SK-N-SH (cell line): ENCODE measurements around the gene GABRB2. TPM values are rescaled to one million over a fixed set of nuclear protein-coding genes. Genes with fewer than 3 reads are reported as not detected.

Experiments used
- CTCF ChIA-PET: fragments of 300-600, 350-600 bp; formaldehyde crosslinking; extraction: SDS; loops from one replicate; lab custom pipeline; 2021; lab: Yijun Ruan, JAX
- POLR2A ChIA-PET: fragments of 350-600 bp; sonication (Branson Sonifier 250); formaldehyde crosslinking; extraction: SDS; loops from one replicate; lab custom pipeline; 2020; ENCODE audit warnings: antibody characterized with exemption, inconsistent platforms; lab: Yijun Ruan, JAX
- DNase-seq: peaks from one replicate; pipeline ENCODE4 v3.0.0; 2012
- H2AFZ ChIP-seq: fragments of 200-600 bp; sonication (generic); 2 replicates; pipeline ENCODE4 v1.8.1; 2016; ENCODE audit warnings: antibody characterized with exemption, mild to moderate bottlenecking, low read depth
- H3F3A ChIP-seq: fragments of 200-600 bp; sonication (generic); replicated peaks from 2 replicates; pipeline ENCODE3; 2016; ENCODE audit warnings: antibody characterized with exemption, mild to moderate bottlenecking; ENCODE audit not compliant: insufficient read depth
- H3K27ac ChIP-seq, 2 experiments: fragments of 200-500 bp in 1 of 2; fragments of 200-600 bp in 1 of 2; sonication (Bioruptor generic) in 1 of 2; sonication (generic), shearing (Covaris generic) in 1 of 2; 2 replicates each; pipeline versions ENCODE4 v1.5.1 to v1.6.1; 2014 to 2016; ENCODE audit warnings: low read depth in 2 of 2, inconsistent platforms in 1 of 2, low read length in 1 of 2, mild to moderate bottlenecking in 1 of 2, mixed read lengths in 1 of 2
- H3K27me3 ChIP-seq: fragments of 200-600 bp; sonication (generic), shearing (Covaris generic); 2 replicates; pipeline ENCODE4 v1.6.1; 2016; ENCODE audit warnings: mixed run types; ENCODE audit not compliant: insufficient read depth
- H3K36me3 ChIP-seq, 2 experiments: fragments of 200-500 bp in 1 of 2; fragments of 200-600 bp in 1 of 2; sonication (Bioruptor generic) in 1 of 2; sonication (generic) in 1 of 2; replicated peaks in 1 of 2; 2 replicates each; pipeline versions ENCODE3 to v1.5.1; 2014 to 2016; ENCODE audit warnings: low read length in 1 of 2, mild to moderate bottlenecking in 1 of 2; ENCODE audit not compliant: insufficient read depth in 2 of 2, control insufficient read depth in 1 of 2
- H3K4me1 ChIP-seq, 2 experiments: fragments of 200-500 bp in 1 of 2; fragments of 200-600 bp in 1 of 2; sonication (Bioruptor generic) in 1 of 2; sonication (generic), shearing (Covaris generic) in 1 of 2; 2 replicates each; pipeline versions ENCODE4 v1.5.1 to v1.6.1; 2014 to 2016; ENCODE audit warnings: low read depth in 1 of 2, low read length in 1 of 2, mixed run types in 1 of 2; ENCODE audit not compliant: insufficient read depth in 2 of 2, control insufficient read depth in 1 of 2
- H3K4me2 ChIP-seq: fragments of 200-600 bp; sonication (generic), shearing (Covaris generic); 2 replicates; pipeline ENCODE4 v1.6.1; 2017; ENCODE audit warnings: mixed run types
- H3K4me3 ChIP-seq, 2 experiments: fragments of 200-500 bp in 1 of 2; fragments of 200-600 bp in 1 of 2; sonication (Bioruptor generic) in 1 of 2; sonication (generic), shearing (Covaris generic) in 1 of 2; 2 replicates each; pipeline versions ENCODE4 v1.5.1 to v1.8.1; 2014 to 2016; ENCODE audit warnings: low read depth in 2 of 2, inconsistent platforms in 1 of 2, low read length in 1 of 2, mild to moderate bottlenecking in 1 of 2, mixed read lengths in 1 of 2, moderate library complexity in 1 of 2
- H3K79me2 ChIP-seq: fragments of 200-600 bp; sonication (generic); 2 replicates; pipeline ENCODE4 v1.8.1; 2017; ENCODE audit warnings: mild to moderate bottlenecking; ENCODE audit not compliant: insufficient read depth
- H3K9ac ChIP-seq: fragments of 200-600 bp; sonication (generic); 2 replicates; pipeline ENCODE4 v1.6.1; 2017; ENCODE audit warnings: mixed run types
- H3K9me2 ChIP-seq: fragments of 200-600 bp; sonication (generic); 2 replicates; pipeline ENCODE4 v1.6.1; 2017; ENCODE audit warnings: mixed run types
- H3K9me3 ChIP-seq: fragments of 200-600 bp; sonication (generic); 2 replicates; pipeline ENCODE4 v1.6.1; 2017; ENCODE audit warnings: mixed run types, mild to moderate bottlenecking, moderate library complexity
- H4K20me1 ChIP-seq: fragments of 200-600 bp; sonication (generic); 2 replicates; pipeline ENCODE4 v1.6.1; 2017; ENCODE audit warnings: mild to moderate bottlenecking, mixed run types; ENCODE audit not compliant: insufficient read depth
- CHD2 ChIP-seq: fragments of 150-350 bp; IDR thresholded peaks from 2 replicates; pipeline ENCODE4 v1.6.1; 2018; ENCODE audit warnings: low read length; ENCODE audit not compliant: partially characterized antibody
- EZH2phosphoT487 ChIP-seq: fragments of 200-600 bp; sonication (generic); IDR thresholded peaks from 2 replicates; pipeline ENCODE4 v1.6.1; 2017; ENCODE audit warnings: low read depth, mixed run types, mild to moderate bottlenecking, antibody characterized with exemption, moderate library complexity, borderline replicate concordance
- FOSL2 ChIP-seq: IDR thresholded peaks from 2 replicates; pipeline ENCODE4 v1.4.0; 2012; ENCODE audit warnings: low read depth, mild to moderate bottlenecking, moderate library complexity, borderline replicate concordance
- FOXM1 ChIP-seq: IDR thresholded peaks from 2 replicates; pipeline ENCODE4 v1.4.0; 2012; ENCODE audit warnings: low read depth, mild to moderate bottlenecking
- GABPA ChIP-seq: IDR thresholded peaks from 2 replicates; pipeline ENCODE4 v1.4.0; 2012; ENCODE audit warnings: low read depth, mild to moderate bottlenecking
- GATA2 ChIP-seq: sonication (generic); formaldehyde crosslinking; IDR thresholded peaks from 2 replicates; pipeline ENCODE4 v1.5.0; 2020; ENCODE audit warnings: mild to moderate bottlenecking, missing genetic modification reagents
- IRF3 ChIP-seq: fragments of 150-350 bp; IDR thresholded peaks from 2 replicates; pipeline ENCODE4 v1.6.1; 2016; ENCODE audit warnings: mild to moderate bottlenecking, low read depth, low read length
- JUND ChIP-seq: IDR thresholded peaks from 2 replicates; pipeline ENCODE4 v1.4.0; 2012
- MEF2A ChIP-seq: IDR thresholded peaks from 2 replicates; pipeline ENCODE4 v1.4.0; 2012; ENCODE audit warnings: low read depth, borderline replicate concordance
- NRF1 ChIP-seq: IDR thresholded peaks from 2 replicates; pipeline ENCODE4 v1.6.1; 2012; ENCODE audit warnings: low read depth, mild to moderate bottlenecking, low read length
- PBX3 ChIP-seq: IDR thresholded peaks from 2 replicates; pipeline ENCODE4; 2012
- POLR2AphosphoS5 ChIP-seq: IDR thresholded peaks from 2 replicates; pipeline ENCODE4 v1.6.1; 2012; ENCODE audit warnings: low read depth, low read length
- RCOR1 ChIP-seq: fragments of 150-350 bp; IDR thresholded peaks from 2 replicates; pipeline ENCODE4 v1.6.1; 2017; ENCODE audit warnings: antibody characterized with exemption, low read length
- RFX5 ChIP-seq: IDR thresholded peaks from 2 replicates; pipeline ENCODE4 v1.6.1; 2012; ENCODE audit warnings: mild to moderate bottlenecking, improper control_type of control experiment, low read length
- RXRA ChIP-seq: IDR thresholded peaks from 2 replicates; pipeline ENCODE4 v1.4.0; 2012; ENCODE audit warnings: low read depth, mild to moderate bottlenecking, borderline replicate concordance
- SIN3A ChIP-seq: IDR thresholded peaks from 2 replicates; pipeline ENCODE4 v1.6.1; 2012; ENCODE audit warnings: low read depth, mild to moderate bottlenecking, low read length, moderate library complexity, borderline replicate concordance
- TAF1 ChIP-seq: IDR thresholded peaks from 2 replicates; pipeline ENCODE4 v1.6.1; 2012; ENCODE audit warnings: low read depth, mild to moderate bottlenecking, low read length, moderate library complexity, borderline replicate concordance
- TCF12 ChIP-seq: IDR thresholded peaks from 2 replicates; pipeline ENCODE4 v1.4.0; 2012
- YY1 ChIP-seq: IDR thresholded peaks from 2 replicates; pipeline ENCODE4 v1.4.0; 2012; ENCODE audit warnings: low read depth, mild to moderate bottlenecking
- ZBTB33 ChIP-seq: IDR thresholded peaks from 2 replicates; pipeline ENCODE4 v1.4.0; 2012; ENCODE audit warnings: low read depth, borderline replicate concordance
- WGBS: methylation state at CpG from one replicate; pipeline ENCODE4 v1.1.6; 2017; ENCODE audit warnings: low lambda C conversion rate; 5-methylcytosine and 5-hydroxymethylcytosine counted together
- polyA plus RNA-seq, 3 experiments: library from polyadenylated mRNA; depleted of rRNA; stranded (reverse); fragments of >200 nt; gene quantifications; 2 replicates each; pipeline ENCODE4 v1.2.3, GENCODE V29; 2012
- TF ChIP-seq, protein P1 (sequence below): fragments of 200-600 bp; sonication (generic); IDR thresholded peaks from 2 replicates; pipeline ENCODE4 v1.6.1; 2017; ENCODE audit warnings: antibody characterized with exemption, mild to moderate bottlenecking, moderate library complexity
- TF ChIP-seq, protein P2 (sequence below): IDR thresholded peaks from 2 replicates; pipeline ENCODE4 v1.4.0; 2012; ENCODE audit warnings: low read depth, borderline replicate concordance

GABRB2 gene
- polyA plus RNA-seq, 1 of the 3 experiments (the other 2 are of a cell fraction): not detected

- Histone ChIP-seq H3K27ac (no peak overlapping the region), H3F3A (no peaks in the 10 kb centered on the region), H4K20me1 (no peaks in the 10 kb centered on the region), H3K9ac (no peak overlapping the region), H3K79me2 (no peaks in the 10 kb centered on the region), H3K4me2 (no peak overlapping the region), H3K4me1 (no peaks in the 10 kb centered on the region), H3K9me3 (no peaks in the 10 kb centered on the region), H3K36me3 (no peaks in the 10 kb centered on the region)
- POLR2A ChIA-PET: no interaction called here
- no peak for DNase-seq
- no peak for TF ChIP-seq PBX3
- no peak for TF ChIP-seq RXRA
- no peak for TF ChIP-seq FOXM1
- no peak for TF ChIP-seq YY1
- no peak for TF ChIP-seq POLR2AphosphoS5
- TF ChIP-seq NRF1: no peak
- no peak for TF ChIP-seq JUND
- TF ChIP-seq, all 33 proteins: peak for 0
- Histone ChIP-seq H3K4me3 (no peak overlapping the region), H3K9me2 (no peaks in the 10 kb centered on the region), H2AFZ (no peak overlapping the region), H3K27me3 (no peaks in the 10 kb centered on the region)
- CTCF ChIA-PET: no interaction called here
Measured at GRCh38 chr5:161411156-161411555, 135.4 kb downstream of the GABRB2 start.

- POLR2A ChIA-PET: no interaction called here
- H3K27me3 ChIP-seq: no peaks in the 10 kb centered on the region
- TF ChIP-seq TCF12 (no peak), RCOR1 (no peak), CHD2 (no peak), GABPA (no peak), FOXM1 (no peak), TAF1 (no peak), GATA2 (CRISPR knock-in tag) (no peak), ZBTB33 (no peak), MEF2A (no peak), IRF3 (no peak), RFX5 (no peak), SIN3A (no peak), EZH2phosphoT487 (no peak), RXRA (no peak), FOSL2 (no peak)
- TF ChIP-seq, protein P1, sequence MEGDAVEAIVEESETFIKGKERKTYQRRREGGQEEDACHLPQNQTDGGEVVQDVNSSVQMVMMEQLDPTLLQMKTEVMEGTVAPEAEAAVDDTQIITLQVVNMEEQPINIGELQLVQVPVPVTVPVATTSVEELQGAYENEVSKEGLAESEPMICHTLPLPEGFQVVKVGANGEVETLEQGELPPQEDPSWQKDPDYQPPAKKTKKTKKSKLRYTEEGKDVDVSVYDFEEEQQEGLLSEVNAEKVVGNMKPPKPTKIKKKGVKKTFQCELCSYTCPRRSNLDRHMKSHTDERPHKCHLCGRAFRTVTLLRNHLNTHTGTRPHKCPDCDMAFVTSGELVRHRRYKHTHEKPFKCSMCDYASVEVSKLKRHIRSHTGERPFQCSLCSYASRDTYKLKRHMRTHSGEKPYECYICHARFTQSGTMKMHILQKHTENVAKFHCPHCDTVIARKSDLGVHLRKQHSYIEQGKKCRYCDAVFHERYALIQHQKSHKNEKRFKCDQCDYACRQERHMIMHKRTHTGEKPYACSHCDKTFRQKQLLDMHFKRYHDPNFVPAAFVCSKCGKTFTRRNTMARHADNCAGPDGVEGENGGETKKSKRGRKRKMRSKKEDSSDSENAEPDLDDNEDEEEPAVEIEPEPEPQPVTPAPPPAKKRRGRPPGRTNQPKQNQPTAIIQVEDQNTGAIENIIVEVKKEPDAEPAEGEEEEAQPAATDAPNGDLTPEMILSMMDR: no peak
- TF ChIP-seq, protein P2, sequence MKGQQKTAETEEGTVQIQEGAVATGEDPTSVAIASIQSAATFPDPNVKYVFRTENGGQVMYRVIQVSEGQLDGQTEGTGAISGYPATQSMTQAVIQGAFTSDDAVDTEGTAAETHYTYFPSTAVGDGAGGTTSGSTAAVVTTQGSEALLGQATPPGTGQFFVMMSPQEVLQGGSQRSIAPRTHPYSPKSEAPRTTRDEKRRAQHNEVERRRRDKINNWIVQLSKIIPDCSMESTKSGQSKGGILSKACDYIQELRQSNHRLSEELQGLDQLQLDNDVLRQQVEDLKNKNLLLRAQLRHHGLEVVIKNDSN: no peak
- TF ChIP-seq, all 33 proteins: peak for 0
- CTCF ChIA-PET: no interaction called here
- Histone ChIP-seq H3K36me3 (no peaks in the 10 kb centered on the region), H3K4me2 (no peak overlapping the region), H2AFZ (no peak overlapping the region; the same call in 1 of the 2 replicates), H3K4me1 (no peaks in the 10 kb centered on the region), H3K9me3 (no peaks in the 10 kb centered on the region), H3K27ac (no peak overlapping the region), H3K9me2 (no peaks in the 10 kb centered on the region), H3K79me2 (no peaks in the 10 kb centered on the region), H4K20me1 (no peaks in the 10 kb centered on the region), H3K4me3 (no peak overlapping the region), H3K9ac (no peak overlapping the region), H3F3A (no peaks in the 10 kb centered on the region)
- WGBS: 32% methylated on average over 5 of the region's 5 CpGs
- DNase-seq: no peak
Measured at GRCh38 chr5:161410640-161411039, 135.9 kb downstream of the GABRB2 start.
